Measurements from ENCODE around the gene TCF12. TPM values are rescaled to one million over a fixed set of nuclear protein-coding genes. Genes with fewer than 3 reads are reported as not detected.

The TCF12 gene
- total RNA-seq, 1 experiment from 2014 or later, result 96.2 TPM

DNA sequence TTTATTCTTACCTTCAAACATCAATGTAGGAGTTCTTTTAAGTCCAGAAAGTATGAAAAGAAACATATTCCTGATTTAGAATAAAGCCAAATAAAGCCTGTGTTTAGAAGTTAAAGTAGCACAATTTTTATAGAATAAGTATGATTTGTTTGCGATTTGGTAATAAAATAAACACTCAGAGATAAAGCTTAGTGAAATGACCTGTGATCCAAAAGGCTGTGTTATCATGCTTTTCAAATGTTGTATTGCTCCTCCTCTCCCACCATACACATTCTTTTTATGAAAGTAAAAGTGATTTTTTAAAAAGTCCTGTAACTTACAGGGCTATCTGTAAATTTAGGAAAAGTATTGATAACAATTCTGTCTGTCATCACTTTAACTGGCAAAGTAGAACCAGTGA, 319.2 kb downstream of the TCF12 start:
- no peak for DNase-seq (ENCODE audit: low read depth)

DNA sequence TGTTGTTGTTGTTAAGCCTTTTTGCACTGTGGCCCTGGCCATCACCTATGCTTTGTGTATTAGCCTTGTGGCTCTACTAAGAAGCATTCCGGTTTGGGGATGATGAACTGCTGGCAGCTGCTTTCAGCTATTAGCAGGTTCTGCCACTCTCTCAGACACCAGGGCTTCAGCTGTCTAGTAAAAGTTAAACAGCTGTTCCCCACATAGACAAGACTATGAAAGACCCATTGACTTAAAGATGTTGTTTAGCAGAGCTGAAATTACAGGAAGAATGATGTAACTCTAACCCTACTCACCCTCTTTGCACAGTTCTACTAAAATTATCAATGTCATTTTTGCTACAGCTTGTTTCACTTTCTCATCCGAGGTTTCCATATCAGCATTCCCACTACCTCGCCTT, 326.7 kb downstream of the TCF12 start:
- DNase-seq (ENCODE audit: low read depth), result no peak

DNA sequence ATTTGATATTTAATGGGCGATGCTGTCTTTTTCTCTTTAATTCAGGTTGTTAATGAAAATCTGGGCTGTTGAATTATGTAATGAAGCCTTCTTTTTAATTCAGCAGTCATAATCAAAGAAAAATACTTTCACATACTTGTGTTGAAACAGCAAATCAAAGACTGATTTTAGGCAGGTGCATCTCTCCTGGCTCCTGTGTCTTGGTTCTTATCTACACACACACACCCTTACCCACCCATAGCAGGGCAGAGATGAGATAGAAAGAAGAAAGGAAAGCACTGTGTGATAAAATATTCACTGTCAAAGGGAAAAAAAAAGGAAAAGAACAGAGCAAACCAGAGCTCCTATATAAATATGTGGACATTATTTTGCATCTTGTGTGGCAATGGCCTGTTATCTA, 327.3 kb downstream of the TCF12 start:
- DNase-seq (ENCODE audit: low read depth), result no peak

DNA sequence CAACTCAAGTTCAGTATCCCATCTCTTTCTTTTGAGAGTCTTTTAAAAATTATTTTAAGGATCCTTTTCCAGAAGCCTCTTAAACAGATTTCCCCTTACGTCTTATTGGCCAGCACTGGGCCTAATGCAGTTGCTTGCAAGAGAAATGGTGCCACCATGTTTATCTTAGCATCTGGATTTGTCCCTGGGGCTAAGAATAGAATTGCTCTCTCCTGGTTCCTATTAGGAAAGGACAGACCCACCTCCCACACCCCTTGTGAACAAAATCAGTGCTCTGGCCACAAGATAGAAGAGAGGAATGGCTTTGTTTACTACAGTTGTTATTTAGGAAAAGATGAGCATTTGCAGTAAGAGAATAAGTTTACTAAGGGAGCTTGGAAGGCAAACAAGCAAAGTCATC, 329.6 kb downstream of the TCF12 start:
- no peak for DNase-seq (ENCODE audit: low read depth)

DNA sequence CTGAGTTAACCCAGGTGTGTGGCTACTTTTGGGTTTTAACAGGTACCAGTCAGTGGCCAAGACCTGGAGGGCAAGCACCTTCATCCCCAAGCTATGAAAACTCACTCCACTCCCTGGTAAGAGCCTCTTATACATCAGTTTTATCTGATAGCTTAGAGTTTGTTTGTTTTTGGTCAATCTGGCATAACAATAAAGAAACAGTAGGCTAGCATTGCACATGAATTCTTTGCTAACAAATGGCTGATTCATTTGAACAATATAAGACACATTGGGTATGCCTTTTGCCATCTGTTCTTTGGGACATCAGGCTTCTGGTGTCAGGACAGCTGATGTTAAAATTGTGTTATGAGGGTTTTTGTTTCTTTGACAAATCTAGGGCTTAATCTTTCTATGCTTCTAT, 332.9 kb downstream of the TCF12 start:
- no peak for DNase-seq (ENCODE audit: low read depth)

DNA sequence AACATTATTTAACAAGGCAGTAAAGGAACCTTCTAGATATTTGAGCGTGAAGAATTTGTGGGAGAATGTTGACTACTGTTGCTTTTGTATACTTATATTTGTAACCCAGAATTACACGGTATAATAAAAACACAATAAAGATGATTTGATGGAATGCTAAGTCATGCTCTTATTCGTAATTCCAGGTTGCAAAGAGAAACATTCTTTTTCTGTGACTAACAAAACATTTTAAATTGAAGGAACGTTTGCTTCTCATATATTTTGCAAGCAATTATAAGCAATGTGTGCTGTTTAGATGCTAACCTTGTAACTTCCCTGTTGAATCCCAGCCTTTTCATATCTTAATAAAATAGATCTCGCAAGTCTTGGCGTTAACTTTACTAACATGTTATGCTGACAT, 333.5 kb downstream of the TCF12 start:
- no peak for DNase-seq (ENCODE audit: low read depth)

DNA sequence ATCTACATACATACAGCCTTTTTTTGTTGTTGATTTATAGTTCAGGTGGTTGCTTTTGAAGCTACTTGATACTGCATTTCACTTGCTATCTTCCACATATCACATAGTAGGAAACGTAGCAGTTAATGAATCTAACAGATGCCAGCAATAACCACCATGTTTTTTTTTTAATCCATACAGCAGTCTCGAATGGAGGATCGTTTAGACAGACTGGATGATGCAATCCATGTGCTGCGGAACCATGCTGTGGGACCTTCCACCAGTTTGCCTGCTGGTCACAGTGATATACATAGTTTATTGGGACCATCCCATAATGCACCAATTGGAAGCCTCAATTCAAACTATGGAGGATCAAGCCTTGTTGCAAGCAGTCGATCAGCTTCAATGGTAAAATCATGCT, 334.6 kb downstream of the TCF12 start:
- DNase-seq (ENCODE audit: low read depth), result no peak

DNA sequence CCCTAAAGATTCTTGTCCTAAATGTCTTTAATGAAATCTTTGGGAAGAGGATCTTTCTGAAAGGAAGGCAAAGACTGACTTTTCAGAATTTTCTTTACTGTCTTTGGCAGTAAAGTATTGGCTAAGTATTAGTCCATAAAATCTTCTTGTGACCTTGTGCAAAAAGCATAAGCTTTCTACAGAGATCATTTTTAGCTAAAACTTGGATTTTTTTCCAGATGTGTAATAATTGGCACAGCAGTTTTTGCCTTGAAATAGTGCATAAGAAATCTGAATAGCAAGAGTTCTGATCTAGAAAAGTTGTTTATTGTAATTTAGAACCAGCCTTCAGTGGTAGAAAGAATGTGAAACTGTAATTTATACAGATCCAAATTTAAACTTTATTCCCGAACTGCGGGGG, 335.1 kb downstream of the TCF12 start:
- no peak for DNase-seq (ENCODE audit: low read depth)

DNA sequence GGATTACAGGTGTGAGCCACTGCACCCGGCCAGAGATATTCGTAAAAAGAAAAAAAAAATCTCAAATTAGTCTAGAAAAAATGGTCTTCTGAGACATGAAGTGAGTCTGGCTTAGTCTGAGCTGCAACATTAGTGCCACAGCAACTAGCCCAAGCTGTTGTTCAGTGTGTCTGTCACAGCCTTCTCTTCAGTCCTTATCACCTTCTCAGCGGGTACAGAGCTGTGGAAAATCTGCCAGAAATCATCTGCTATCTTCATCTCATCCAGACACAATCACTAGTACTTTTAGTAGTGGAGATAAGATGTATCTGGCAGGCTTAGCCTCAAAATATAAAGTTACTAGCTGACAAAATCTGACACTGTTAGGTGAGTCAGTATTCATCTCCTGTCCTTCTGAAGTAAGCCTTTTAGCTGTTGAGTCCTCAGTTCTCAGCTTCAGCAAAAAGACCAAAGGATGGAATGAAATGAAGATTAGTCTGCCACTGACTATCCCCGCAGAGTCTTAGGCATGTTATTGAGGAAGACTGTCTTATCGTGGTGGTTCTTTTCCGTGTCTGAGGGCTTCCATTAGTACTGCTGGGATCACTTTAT, 337.4 kb downstream of the TCF12 start:
- no peak for DNase-seq (ENCODE audit: low read depth)

DNA sequence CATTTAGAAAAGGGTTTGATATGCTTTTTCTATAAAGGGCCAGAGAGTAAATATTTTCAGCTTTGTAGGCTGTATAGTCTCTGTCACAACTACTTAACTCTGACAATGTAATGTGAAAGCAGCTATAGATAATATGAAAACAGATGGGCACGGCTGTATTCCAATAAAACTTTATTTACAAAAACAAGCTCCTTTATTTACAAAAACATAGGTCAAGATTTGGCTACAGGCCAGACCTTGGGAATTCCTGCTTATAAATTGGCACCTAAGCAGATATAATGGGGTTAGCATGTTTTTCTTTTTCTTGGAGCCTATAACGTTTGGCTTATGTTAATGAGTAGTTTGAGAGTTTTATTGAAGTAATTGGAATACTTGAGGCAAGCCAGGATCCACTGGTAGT, 338.5 kb downstream of the TCF12 start:
- no peak for DNase-seq (ENCODE audit: low read depth)

DNA sequence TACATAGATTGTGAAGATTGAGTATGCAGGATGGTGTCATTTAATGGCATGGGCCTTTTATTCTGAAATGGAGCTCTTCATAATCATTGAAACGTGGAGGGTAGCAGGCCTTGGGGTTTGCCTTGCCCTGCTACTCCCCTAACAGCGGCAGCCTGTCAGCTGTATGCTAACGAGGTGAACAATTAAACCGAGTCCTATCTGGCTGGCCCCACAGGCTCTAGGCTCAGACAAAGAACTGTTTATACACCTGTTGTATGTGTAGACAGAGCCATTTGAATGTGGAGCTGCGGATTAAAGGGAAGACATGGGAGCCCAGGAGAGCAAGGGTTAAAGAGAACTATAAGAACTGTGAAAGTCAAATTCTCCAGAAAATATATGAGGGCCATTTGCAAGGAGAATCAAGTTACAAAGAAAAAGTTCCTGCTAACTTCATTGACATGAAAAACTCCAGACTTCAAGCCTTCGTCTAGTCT, 341.2 kb downstream of the TCF12 start:
- DNase-seq (ENCODE audit: low read depth), result no peak

DNA sequence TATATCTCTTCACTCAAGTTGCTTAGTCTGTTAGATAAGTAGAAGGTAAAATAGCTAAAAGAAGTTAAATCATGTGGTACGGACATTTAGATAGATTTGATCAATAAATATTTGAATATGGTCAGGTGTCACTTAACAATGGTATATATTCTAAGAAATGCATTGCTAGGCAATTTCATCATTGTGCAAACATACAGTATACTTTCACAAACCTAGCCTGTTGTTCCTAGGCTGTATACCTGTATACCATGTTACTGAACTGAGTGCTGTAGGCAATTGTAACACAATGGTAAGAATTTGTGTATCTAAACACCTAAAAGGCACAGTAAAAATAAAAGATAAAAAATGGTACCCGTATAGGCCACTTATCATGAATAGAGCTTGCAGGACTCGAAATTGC, 345.1 kb downstream of the TCF12 start:
- DNase-seq (ENCODE audit: low read depth), result no peak

DNA sequence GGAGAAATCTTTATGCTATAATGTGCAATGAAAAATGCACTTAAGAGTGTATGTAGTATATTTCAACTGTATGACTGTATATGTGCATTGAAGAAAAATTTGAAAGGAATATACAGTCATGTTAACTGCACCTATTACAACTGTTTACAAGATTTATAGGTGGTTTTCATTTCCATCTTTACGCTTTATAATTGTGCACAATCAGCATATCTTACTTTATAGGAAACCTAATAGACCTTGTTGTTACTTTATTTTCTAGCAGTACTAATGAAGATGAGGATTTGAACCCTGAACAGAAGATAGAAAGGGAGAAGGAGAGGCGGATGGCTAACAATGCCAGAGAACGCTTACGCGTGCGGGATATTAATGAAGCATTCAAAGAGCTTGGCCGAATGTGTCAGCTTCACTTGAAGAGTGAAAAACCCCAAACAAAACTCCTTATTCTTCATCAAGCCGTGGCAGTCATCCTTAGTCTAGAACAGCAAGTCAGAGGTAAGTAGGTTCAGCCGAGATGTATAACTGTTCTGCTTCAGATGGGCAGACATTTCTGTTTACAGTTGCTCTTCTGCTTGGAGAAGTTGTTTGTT, 354.4 kb downstream of the TCF12 start:
- no peak for DNase-seq (ENCODE audit: low read depth)

DNA sequence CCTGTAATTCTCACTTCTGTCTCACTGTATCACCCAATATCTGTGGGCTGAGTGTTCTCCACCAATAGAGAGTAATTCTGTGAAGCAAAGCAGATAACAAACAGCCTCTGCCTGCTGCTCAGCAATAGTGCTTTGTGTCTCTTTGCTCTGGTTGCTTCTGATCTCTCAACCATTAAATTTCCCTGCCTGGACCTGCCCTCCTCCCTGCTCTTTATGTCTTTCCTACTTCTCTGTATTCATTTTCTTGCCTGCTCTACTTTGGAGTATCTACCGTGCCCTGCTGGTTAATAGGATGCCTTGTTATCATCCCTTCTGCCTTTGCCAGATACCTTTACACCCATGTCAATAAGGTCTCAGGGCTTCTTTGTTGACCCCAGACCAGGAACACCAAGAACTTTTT, 355.0 kb downstream of the TCF12 start:
- DNase-seq (ENCODE audit: low read depth), result no peak

DNA sequence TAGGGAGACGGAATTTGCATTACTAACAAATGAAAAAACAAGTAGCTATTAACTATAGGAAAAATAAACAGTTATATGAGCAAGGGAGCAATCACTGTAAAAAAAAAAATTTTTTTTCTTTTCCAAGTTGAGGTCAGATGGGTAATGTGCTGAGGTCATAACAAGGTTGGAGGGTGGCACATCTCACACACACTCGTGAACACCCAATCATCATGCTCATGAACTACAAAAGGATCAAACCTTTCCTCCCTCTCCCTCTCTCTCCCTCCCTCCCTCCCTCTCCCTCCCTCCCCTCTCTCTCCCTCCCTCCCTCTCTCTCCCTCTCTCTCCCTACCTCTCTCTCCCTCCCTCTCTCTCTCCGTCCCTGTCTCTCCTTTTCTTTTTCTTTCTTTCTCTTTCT, 360.0 kb downstream of the TCF12 start:
- no peak for DNase-seq (ENCODE audit: low read depth)

DNA sequence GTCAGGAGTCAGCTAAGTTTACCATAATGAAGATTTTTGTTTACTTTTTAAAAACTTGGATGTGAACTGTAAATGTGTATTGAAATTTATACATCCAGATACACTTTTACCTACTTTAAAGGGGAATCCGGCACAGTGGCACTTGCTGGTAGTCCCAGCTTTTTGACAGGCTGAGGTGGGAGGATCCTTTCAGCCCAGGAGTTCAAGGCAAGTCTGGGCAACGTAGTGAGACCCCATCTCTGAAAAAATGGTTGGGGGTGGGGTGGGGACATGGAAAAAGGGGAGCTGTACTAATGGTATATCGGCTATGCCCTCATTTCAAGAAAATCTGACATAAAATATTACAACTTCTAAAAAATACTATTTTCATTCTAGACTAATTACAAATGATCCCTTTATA, 362.0 kb downstream of the TCF12 start:
- no peak for DNase-seq (ENCODE audit: low read depth)

DNA sequence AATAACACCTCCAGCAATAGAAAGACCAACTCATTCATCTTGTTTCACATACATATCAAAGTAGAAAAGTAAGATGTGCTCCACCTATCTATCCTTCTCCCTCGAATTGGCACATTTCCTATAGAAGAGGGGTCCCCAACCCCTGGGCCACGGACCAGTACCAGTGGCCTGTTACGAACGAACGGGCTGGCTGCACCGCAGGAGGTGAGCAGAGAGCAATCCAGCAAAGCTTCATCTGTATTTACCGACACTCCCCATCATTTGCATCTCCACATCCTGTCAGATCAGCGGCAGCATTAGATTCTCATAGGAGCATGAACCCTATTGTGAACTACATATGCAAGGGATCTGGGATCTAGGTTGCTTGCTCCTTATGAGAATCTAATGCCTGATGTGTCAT, 362.9 kb downstream of the TCF12 start:
- DNase-seq (ENCODE audit: low read depth), result no peak

DNA sequence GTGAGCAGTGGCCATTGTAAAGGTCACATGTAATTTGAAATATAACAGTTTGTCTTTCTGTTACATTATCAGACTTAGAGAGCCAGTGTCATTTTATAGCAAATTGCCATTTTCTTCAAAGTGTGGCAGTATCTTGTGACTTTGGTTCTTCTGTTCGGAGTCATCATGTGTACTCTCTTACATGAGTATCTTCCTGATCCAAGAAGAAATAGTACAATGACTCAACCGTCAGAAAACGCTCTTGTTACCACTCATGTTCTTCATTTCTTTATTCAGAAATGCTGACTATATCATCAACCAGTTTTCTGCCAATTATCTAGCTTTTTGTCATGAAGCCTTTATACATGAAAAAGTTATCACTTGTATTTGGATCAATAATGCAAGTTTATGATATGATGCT, 364.2 kb downstream of the TCF12 start:
- DNase-seq (ENCODE audit: low read depth), result no peak

DNA sequence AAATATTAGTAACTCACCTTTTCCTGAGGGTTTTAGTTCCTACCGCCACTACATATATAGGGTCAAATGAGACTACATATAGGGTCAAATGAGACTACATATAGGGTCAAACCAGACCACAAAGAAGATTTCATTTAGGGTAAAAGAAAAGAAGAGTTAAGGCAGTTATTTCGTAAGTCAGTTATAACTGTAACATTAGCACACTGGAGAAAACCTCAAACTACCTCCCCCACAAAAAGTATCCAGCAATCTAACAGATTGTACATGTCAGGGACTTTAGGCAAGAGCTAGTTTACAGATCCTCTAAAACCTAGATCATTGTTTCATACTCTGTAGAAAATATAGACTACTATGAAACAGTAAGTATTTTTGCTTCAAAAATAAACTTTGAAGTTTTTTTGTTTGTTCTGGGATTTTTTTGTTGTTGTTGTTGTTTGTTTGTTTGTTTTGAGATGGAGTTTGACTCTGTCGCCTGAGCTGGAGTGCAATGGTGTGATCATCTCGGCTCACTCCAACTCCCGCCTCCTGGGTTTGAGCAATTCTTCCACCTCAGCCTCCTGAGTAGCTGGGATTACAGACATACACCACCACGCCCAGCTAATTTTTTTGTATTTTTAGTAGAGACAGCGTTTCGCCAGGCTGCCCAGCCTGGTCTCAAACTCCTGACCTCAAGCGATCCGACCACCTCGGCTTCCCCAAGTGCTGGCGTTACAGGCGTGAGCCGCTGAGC, 365.5 kb downstream of the TCF12 start:
- DNase-seq (ENCODE audit: low read depth), result no peak

DNA sequence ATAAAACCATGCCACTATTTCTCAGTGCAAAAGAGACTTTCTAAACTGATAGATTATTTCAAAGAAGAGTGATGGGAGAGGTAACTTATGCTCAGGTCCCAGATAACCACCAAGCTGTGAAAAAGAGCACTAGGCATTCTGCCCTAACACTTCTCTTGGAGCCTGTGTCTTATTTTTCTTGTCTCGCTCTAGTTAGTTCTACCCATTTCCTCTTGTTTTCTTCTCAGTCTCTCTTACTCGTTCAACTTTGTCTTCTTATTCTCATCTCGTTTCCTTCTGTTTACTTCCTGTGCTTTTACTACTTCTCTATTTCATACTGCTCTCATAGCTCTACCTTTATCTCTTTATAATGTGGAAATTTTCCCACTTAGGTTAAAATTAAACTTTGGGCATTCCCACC, 366.1 kb downstream of the TCF12 start:
- no peak for DNase-seq (ENCODE audit: low read depth)

DNA sequence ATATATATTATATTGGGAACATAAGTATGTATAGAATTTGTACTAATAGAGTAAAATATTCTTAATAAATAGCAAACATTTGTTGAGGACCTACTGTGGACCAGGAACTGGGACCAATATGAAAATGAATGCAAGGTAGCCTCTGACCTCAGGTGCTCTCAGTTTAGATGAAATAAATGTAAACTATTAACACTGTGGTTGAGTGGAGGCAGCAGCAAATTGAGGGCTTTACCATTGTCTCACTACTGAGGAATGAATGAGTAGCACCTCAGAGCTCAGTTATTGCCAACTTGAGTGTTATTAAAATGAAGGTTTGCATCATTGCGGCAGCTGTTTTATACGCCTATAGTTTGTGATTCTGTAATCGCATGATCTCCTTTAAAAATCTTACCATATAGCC, 366.9 kb downstream of the TCF12 start:
- DNase-seq (ENCODE audit: low read depth), result no peak

DNA sequence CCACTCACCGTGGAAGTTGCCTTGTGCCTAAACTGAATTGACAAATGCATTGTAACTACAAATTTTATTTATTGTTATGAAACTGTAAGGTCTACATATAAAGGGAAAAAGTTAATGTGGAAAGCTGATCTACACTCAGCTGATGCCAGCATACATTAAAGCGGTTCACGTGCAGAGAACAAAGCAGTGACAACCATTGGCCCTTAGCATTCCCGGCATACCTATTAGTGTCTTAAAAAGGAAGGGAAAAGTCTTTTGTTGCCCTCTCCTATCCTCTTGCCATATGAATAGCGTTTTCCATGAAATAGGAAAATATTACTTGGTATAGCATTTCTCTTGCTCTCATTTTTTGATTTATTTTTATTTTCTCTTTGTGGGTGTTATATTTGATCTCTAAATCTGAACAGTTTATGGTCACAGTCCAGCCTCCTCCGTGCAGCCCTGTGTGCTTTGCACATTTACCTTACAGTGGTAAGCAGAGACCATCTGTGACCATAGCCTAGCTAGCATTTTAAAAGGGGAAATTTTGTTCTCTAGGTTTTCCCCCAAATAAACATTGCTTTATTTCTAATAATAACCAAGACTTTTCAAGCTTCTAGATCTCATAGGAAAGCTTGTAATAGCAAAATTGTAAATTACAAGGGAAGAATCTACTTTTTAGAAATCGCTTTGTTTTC, 368.1 kb downstream of the TCF12 start:
- DNase-seq (ENCODE audit: low read depth), result no peak

DNA sequence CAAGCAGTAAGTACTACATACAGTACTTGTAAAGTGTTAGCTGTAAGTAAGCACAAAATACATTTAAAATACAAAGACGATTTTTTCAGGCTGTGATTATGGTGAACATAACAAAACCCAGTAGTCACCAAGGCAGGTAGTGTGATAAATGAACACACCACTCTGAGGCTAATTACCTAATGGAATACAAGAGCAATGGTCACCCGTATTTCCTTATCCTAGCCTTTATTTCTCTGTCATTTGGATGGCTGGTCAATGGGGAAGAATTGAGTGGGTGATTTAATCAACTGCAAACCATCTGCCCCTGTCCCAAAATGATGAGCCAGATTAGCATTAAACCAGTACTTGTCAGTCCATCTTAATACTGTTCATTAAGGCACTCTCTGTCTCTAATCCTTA, 368.7 kb downstream of the TCF12 start:
- DNase-seq (ENCODE audit: low read depth), result no peak

Data from HT1080 (cell line).